H1 (cell line): ENCODE data around the gene GLCE.

Experiments
- CHD1 ChIP-seq: IDR thresholded peaks from 2 replicates; pipeline ENCODE4 v1.6.1; 2012; ENCODE audit warnings: low read depth, low read length, improper control_type of control experiment
- EGR1 ChIP-seq: IDR thresholded peaks from 2 replicates; pipeline ENCODE4 v1.6.1; 2011; ENCODE audit warnings: low read depth, low read length, borderline replicate concordance
- EZH2 ChIP-seq: fragments of 200-600 bp; sonication (generic); IDR thresholded peaks from 2 replicates; pipeline ENCODE4 v1.7.1; 2012; ENCODE audit warnings: low read depth, mild to moderate bottlenecking, moderate library complexity, low read length, inconsistent platforms; ENCODE audit not compliant: severe bottlenecking
- FOSL1 ChIP-seq: IDR thresholded peaks from 2 replicates; pipeline ENCODE4 v1.6.1; 2011; ENCODE audit warnings: mild to moderate bottlenecking, low read depth, low read length, moderate library complexity; ENCODE audit not compliant: insufficient read depth
- KDM1A ChIP-seq: fragments of 200-600, 300-600 bp; sonication (generic); IDR thresholded peaks from 2 replicates; pipeline ENCODE4 v1.7.1; 2016; ENCODE audit warnings: mild to moderate bottlenecking, low read length, borderline replicate concordance
- KDM5A ChIP-seq: fragments of 200-600 bp; IDR thresholded peaks from 2 replicates; pipeline ENCODE4 v1.7.1; 2012; ENCODE audit warnings: mild to moderate bottlenecking, low read length, inconsistent platforms, mixed read lengths
- PHF8 ChIP-seq: fragments of 200-600 bp; sonication (generic); conservative IDR thresholded peaks from 2 replicates; pipeline ENCODE4 v1.7.1; 2012; ENCODE audit warnings: low read depth, mild to moderate bottlenecking, inconsistent platforms, low read length, moderate library complexity
- POU5F1 ChIP-seq: IDR thresholded peaks from 2 replicates; pipeline ENCODE4 v1.6.1; 2011; ENCODE audit warnings: low read depth, mild to moderate bottlenecking, low read length, moderate library complexity
- SP1 ChIP-seq: IDR thresholded peaks from 2 replicates; pipeline ENCODE4 v1.6.1; 2011; ENCODE audit warnings: low read depth, low read length
- TAF1 ChIP-seq: IDR thresholded peaks from 2 replicates; pipeline ENCODE4 v1.6.1; 2011; ENCODE audit warnings: mild to moderate bottlenecking, low read depth, low read length
- TAF7 ChIP-seq: optimal IDR thresholded peaks from 2 replicates; pipeline ENCODE3; 2011; ENCODE audit warnings: low read depth, mild to moderate bottlenecking, inconsistent platforms, low read length, moderate library complexity, borderline replicate concordance
- ZNF274 ChIP-seq: IDR thresholded peaks from 2 replicates; pipeline ENCODE4 v1.7.0; 2012; ENCODE audit warnings: low read length, borderline replicate concordance; ENCODE audit errors: extremely low read depth
- TF ChIP-seq, protein P1 (sequence below), 3 experiments: IDR thresholded peaks; 1 replicate in 2 of 3; 2 replicates in 1 of 3; pipeline versions ENCODE4 v1.5.1 to v1.6.1; 2011; ENCODE audit warnings: low read length in 3 of 3, mild to moderate bottlenecking in 3 of 3, inconsistent platforms in 2 of 3, low read depth in 1 of 3, moderate library complexity in 1 of 3; ENCODE audit not compliant: insufficient read depth in 1 of 3; ENCODE audit errors: control extremely low read depth in 1 of 3

DNA sequence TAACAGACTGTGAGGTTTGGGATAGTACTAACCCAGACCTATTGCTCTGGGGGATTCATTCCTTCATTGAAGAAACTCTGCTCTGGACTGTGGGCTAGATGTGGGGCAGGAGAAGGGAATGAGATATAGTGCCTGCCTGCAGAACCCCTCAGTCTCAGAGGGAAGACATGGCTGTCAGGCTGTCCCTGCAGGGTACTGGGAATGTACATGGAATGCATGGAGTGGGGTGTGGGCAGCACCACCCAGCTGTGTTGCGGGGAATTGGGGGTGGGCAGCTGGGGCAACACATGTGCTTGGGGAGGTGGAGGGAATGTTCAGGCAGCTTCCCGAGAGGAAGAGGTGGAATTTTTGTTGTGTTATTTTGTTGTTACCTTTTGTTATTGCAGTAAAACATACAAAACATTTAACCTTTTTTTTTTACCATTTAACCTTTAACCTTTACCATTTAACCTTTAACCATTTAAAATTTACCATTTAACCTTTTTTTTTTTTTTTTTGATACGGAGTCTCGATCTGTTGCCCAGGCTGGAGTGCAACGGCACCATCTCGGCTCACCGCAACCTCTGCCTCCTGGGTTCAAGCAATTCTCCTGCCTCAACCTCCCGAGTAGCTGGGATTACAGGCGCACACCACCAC, 145.6 kb downstream of the GLCE start:
- no peak for TF ChIP-seq KDM1A
- no peak for TF ChIP-seq TAF1
- TF ChIP-seq POU5F1 = no peak
- TF ChIP-seq, protein P1, sequence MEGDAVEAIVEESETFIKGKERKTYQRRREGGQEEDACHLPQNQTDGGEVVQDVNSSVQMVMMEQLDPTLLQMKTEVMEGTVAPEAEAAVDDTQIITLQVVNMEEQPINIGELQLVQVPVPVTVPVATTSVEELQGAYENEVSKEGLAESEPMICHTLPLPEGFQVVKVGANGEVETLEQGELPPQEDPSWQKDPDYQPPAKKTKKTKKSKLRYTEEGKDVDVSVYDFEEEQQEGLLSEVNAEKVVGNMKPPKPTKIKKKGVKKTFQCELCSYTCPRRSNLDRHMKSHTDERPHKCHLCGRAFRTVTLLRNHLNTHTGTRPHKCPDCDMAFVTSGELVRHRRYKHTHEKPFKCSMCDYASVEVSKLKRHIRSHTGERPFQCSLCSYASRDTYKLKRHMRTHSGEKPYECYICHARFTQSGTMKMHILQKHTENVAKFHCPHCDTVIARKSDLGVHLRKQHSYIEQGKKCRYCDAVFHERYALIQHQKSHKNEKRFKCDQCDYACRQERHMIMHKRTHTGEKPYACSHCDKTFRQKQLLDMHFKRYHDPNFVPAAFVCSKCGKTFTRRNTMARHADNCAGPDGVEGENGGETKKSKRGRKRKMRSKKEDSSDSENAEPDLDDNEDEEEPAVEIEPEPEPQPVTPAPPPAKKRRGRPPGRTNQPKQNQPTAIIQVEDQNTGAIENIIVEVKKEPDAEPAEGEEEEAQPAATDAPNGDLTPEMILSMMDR (IDR thresholded peaks at IDR 0.05; ENCODE audit: control extremely low read depth in 1 of 3, insufficient read depth in 1 of 3, low read depth in 1 of 3, low read length in 3 of 3) = no peak
- no peak for TF ChIP-seq EZH2
- TF ChIP-seq TAF7 = no peak
- TF ChIP-seq FOSL1 = no peak
- TF ChIP-seq EGR1 = no peak
- no peak for TF ChIP-seq PHF8
- TF ChIP-seq CHD1 = no peak
- no peak for TF ChIP-seq KDM5A
- TF ChIP-seq SP1 = no peak
- no peak for TF ChIP-seq ZNF274
